Rectal smooth muscle tissue (tissue), 1 donor: ENCODE data around the gene ABCA3.

Source experiments
- H3K27ac ChIP-seq: one replicate; pipeline ENCODE4 v1.7.0; 2013; ENCODE audit warnings: low read depth, low read length, inconsistent platforms
- H3K27me3 ChIP-seq: one replicate; pipeline ENCODE4 v1.7.0; 2013; ENCODE audit warnings: low read length; ENCODE audit not compliant: control insufficient read depth, insufficient read depth
- H3K36me3 ChIP-seq: one replicate; pipeline ENCODE4 v1.7.0; 2013; ENCODE audit warnings: low read length; ENCODE audit not compliant: control insufficient read depth, insufficient read depth
- H3K4me1 ChIP-seq: one replicate; pipeline ENCODE4 v1.7.0; 2013; ENCODE audit warnings: low read length; ENCODE audit not compliant: control insufficient read depth, insufficient read depth
- H3K4me3 ChIP-seq: one replicate; pipeline ENCODE4 v1.7.0; 2013; ENCODE audit warnings: low read length
- H3K9ac ChIP-seq: one replicate; pipeline ENCODE4 v1.7.0; 2013; ENCODE audit warnings: low read length

Gene ABCA3

DNA sequence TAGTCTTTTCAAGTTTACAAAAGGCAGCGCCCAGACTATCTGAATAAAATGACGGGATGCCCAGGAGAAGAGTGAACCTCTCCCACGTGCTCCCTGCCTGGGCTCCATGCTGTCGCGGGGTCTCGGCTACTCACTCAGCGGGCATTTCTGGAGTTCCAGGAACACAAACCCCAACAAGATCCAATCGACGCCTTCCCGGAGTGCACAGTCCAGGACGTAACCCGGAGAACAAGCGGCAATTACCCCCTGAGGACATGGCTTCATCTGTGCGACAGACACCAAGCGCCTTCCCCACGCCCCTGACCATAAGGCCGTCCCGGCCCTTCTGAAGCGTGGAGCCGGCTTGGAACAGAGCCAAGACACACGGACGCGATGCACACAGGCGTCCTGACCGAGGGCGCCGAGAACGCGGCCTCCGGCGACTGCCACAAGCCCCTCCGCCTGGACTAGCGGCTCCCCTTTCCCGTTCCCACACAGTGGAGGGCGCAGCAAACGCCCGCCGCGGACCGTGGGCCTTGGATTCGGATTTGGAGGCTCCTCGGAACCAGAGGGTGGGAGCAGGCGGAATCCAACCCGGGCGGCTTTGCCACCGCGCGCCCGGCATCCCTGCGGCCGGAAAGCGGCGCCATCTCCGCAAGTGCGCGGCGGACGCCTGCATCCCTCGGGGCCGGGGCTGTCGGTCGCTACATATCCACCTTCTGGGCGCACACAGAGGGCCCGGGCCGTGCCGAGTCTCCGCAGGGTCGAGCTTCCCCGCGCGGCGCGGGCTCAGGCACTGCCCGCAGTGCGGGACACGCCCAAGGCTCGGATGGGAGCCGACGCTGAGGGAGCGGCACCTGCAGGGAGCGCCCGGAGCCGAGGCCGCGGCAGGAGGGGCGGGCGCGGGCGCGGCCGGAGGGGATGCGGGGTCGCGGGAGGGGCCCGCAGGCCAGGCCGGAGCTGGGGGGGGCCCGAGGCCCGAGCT, 725 bp downstream of the ABCA3 start:
- peak overlapping the region; percentile 10 for H3K9ac ChIP-seq
- peak overlapping the region; percentile 76 for H3K4me3 ChIP-seq
- no peak overlapping the region for H3K27ac ChIP-seq
- no peaks in the 10 kb centered on the region for H3K36me3 ChIP-seq
- H3K27me3 ChIP-seq = no peaks in the 10 kb centered on the region
- H3K4me1 ChIP-seq = peaks cover 6% of the 10 kb centered on the region

DNA sequence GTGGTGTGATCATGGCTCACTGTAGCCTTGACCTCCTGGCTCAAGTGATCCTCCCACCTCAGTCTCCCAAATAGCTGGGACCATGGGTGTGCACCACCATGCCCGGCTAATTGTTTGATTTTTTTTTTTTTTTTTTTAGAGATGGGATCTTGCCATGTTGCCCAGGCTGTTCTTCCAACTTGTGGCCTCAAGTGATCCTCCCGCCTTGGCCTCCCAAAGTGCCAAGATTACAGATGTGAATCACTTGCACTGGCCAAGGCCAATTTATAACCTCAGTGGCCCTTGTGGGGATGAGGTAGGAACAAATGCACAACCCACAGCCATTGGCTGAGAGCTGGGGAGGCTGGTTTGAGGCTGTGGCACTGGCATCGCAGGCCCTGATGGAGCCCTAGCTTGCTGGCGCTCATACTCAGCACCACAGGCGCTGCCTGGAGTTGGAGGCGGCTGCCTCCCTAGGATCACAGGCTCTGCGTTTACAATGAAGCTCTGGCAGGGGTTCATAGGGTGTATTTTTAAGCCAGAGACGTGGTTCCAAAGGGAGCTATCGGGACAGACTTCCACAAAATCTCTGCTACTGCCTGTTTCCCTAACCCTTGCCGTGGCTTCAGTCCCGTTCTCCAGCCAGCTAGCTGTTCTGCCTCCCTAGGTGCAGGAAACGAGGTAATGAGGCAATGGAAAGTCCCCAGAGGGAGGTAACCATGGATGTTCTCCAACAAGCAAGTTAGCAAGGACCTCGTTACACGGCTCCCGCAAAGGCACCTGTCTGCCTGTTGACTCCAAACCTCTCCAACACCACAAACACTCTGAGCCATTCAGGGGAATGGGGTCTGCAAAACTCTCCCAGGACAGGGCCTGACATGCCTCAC, 2.9 kb downstream of the ABCA3 start:
- H3K27ac ChIP-seq = no peak overlapping the region

GRCh38 chr16:2335286-2335895, 5.1 kb downstream of the ABCA3 start:
- H3K27ac ChIP-seq = no peak overlapping the region
- peaks cover 6% of the 10 kb centered on the region for H3K4me1 ChIP-seq
- no peak overlapping the region for H3K4me3 ChIP-seq
- H3K27me3 ChIP-seq = no peaks in the 10 kb centered on the region
- no peak overlapping the region for H3K9ac ChIP-seq
- H3K36me3 ChIP-seq = no peaks in the 10 kb centered on the region

More for the DNA sequence above, 2.9 kb downstream of the ABCA3 start:
- no peaks in the 10 kb centered on the region for H3K27me3 ChIP-seq
- H3K36me3 ChIP-seq = no peaks in the 10 kb centered on the region
- no peak overlapping the region for H3K4me3 ChIP-seq
- H3K4me1 ChIP-seq = peaks cover 6% of the 10 kb centered on the region
- no peak overlapping the region for H3K9ac ChIP-seq

DNA sequence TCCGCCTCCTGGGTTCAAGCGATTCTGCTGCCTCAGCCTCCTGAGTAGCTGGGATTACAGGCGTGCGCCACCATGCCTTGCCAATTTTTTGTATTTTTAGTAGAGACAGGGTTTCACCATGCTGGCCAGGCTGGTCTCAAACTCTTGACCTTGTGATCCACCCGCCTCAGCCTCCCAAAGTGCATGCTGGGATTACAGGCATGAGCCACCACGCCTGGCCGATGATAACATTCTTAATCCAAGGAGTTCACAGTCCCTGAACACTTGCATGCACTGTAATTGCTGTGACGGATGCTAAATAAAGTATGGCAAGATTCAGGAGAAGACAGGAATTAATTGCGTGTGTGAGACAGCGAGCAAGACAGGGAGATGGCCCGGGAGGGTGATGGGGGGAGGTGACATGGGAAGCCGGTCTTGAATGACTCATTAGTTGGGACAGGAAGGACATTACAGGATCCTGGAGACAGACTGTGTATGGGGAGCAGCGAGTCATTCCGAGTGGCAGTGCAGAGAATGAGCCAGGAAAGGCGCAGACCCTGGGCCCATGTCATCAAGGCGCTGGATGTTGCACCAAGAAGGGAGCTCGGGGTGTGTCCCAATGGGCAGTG, 6.7 kb downstream of the ABCA3 start:
- no peak overlapping the region for H3K27ac ChIP-seq
- no peak overlapping the region for H3K9ac ChIP-seq
- no peaks in the 10 kb centered on the region for H3K36me3 ChIP-seq
- H3K4me3 ChIP-seq = no peak overlapping the region
- H3K4me1 ChIP-seq = no peaks in the 10 kb centered on the region
- H3K27me3 ChIP-seq = no peaks in the 10 kb centered on the region

DNA sequence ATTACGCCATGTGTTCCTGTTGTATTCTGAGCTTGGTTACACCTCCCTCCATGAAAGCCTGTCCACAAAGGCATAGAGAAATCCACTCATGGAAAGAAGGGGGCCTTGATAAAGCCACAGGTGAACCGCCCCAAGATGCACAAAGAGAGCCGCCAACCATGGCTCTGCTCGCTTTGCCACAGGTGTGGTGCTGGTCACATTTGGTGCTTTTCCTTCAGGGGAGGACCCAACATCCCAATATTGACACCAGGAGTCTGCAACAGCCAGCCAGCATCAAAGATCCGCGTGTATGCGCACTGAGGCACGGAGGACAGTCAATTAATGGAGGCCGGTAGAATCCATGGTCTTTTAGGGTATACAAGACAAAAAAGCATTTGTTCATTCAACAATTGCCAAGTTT, 7.3 kb downstream of the ABCA3 start:
- Histone ChIP-seq H3K4me1 (no peaks in the 10 kb centered on the region), H3K27ac (no peak overlapping the region), H3K36me3 (no peaks in the 10 kb centered on the region), H3K4me3 (no peak overlapping the region), H3K27me3 (no peaks in the 10 kb centered on the region), H3K9ac (no peak overlapping the region)

DNA sequence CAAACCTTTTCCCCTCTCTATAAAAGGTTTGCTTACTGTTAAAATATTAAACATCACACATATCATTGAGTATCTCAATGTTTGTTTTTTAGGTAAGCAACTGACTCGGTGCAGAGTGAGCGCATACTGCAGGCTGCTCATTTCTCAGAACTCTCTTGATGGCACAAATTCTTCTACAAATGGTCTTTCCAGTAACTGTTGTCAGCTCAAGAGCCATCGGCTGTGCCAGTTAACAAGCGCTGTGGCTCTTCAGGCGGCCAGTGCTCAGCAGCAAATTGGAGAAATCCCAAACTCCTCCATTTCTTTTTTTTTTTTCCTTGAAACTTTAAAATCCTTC, 8.6 kb downstream of the ABCA3 start:
- Histone ChIP-seq H3K4me1 (no peaks in the 10 kb centered on the region), H3K27ac (no peak overlapping the region), H3K36me3 (no peaks in the 10 kb centered on the region), H3K9ac (no peak overlapping the region), H3K4me3 (no peak overlapping the region), H3K27me3 (no peaks in the 10 kb centered on the region)

- no peaks in the 10 kb centered on the region for H3K4me1 ChIP-seq
- no peak overlapping the region for H3K9ac ChIP-seq
- H3K27ac ChIP-seq = no peak overlapping the region
- no peaks in the 10 kb centered on the region for H3K36me3 ChIP-seq
- no peaks in the 10 kb centered on the region for H3K27me3 ChIP-seq
- H3K4me3 ChIP-seq = no peak overlapping the region
Measured at GRCh38 chr16:2331199-2331930, 9.2 kb downstream of the ABCA3 start.

DNA sequence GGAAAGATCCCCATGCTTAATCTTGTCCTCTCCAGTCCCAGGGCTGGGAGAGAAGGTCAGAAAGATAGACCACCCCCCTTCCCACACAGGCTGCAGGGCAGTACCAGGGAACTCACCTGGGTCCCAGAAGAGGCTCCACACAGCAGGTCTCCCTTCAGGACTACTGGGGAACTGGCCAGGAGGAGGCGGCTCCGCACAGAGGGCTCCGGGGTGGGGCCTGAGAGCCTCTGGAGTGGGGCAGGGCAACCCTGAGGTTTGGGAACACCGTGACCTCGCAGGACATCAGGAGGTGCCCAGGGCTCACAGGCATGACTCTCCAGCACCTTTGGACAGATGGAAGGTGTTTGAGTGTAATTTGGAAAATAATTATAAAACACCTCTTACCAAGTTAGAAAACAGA, 11.0 kb downstream of the ABCA3 start:
- Histone ChIP-seq H3K36me3 (no peaks in the 10 kb centered on the region), H3K4me3 (no peak overlapping the region), H3K27ac (no peak overlapping the region), H3K4me1 (no peaks in the 10 kb centered on the region), H3K9ac (no peak overlapping the region), H3K27me3 (no peaks in the 10 kb centered on the region)

GRCh38 chr16:2328428-2328827, 12.1 kb downstream of the ABCA3 start:
- no peak overlapping the region for H3K27ac ChIP-seq
- no peaks in the 10 kb centered on the region for H3K36me3 ChIP-seq
- H3K4me3 ChIP-seq = no peak overlapping the region
- H3K27me3 ChIP-seq = no peaks in the 10 kb centered on the region
- no peaks in the 10 kb centered on the region for H3K4me1 ChIP-seq
- H3K9ac ChIP-seq = no peak overlapping the region

GRCh38 chr16:2326191-2326590, 14.3 kb downstream of the ABCA3 start:
- H3K27ac ChIP-seq = no peak overlapping the region
- H3K4me3 ChIP-seq = no peak overlapping the region
- no peaks in the 10 kb centered on the region for H3K4me1 ChIP-seq
- H3K9ac ChIP-seq = no peak overlapping the region
- no peaks in the 10 kb centered on the region for H3K27me3 ChIP-seq
- H3K36me3 ChIP-seq = peaks cover 2% of the 10 kb centered on the region

DNA sequence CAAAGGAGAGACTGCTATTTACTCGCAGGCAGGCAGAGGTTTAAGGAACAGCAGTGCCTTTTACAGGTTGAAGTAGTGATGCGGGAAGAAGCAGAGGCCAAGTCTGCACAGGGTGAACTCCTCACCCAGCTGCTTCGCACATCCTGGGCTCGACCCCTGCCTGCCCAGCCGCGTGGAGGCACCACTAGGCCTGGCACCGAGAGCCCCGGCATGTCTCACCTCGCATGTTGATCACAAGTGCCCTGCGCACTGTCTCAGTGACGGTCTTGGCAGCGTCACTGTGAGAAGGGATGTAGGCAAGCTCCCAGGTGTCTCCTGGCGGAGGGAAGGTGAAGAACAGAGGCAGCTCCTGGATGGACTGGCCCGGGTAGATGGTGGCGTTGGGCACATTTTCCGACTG, 14.7 kb downstream of the ABCA3 start:
- peaks cover 2% of the 10 kb centered on the region for H3K36me3 ChIP-seq
- H3K9ac ChIP-seq = no peak overlapping the region

More for the DNA sequence above, 14.7 kb downstream of the ABCA3 start:
- Histone ChIP-seq H3K27ac (no peak overlapping the region), H3K27me3 (no peaks in the 10 kb centered on the region), H3K4me1 (no peaks in the 10 kb centered on the region), H3K4me3 (no peak overlapping the region)
